ENCODE data around the gene MOB3C.

Gene MOB3C

DNA sequence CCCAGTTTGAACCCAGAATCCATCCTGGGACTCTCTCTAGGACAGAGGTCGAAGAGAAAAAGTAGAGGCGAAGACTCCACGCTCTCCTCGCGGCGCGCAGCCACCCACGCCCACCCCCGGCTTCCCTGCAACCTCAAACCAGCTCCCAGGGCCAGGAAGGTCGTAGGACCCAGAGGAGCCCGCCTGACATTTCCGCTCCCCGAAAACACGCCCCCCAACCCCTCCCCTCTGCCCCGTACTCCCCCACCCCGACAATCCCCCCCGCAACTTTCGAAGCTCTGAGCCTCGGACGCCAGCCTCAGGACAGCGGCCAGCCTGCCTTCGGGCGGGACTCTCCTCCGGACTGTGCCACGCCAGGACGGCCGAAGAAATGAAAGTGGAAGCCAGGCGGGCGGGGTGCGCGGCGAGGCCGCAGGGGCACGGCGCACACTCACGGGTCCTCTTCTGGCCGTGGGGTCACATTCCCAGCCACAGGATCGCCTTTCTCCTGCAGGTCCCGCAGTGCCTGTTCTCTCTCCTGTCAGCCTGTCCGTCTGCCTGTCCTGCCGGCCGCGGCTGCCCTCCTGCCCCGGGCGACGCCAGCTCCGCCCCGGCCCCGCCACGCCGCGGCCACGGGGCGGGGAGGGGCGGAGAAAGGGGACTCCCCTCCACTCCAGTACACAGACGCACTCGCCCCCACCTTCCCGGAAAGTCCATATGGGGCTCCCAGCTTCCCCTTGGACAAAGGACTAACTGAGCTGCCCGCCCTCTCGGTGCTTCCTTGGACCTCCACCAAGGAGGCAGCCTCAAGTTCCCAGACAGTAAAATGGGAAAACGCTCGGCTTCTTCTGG, at the start of gene MOB3C:
TSS of gene MOB3C (minus strand) at position 535 of the 831 bp plus-strand sequence. CDS start 3,490 bp downstream, outside the sequence.
- TF ChIP-seq, protein P1, sequence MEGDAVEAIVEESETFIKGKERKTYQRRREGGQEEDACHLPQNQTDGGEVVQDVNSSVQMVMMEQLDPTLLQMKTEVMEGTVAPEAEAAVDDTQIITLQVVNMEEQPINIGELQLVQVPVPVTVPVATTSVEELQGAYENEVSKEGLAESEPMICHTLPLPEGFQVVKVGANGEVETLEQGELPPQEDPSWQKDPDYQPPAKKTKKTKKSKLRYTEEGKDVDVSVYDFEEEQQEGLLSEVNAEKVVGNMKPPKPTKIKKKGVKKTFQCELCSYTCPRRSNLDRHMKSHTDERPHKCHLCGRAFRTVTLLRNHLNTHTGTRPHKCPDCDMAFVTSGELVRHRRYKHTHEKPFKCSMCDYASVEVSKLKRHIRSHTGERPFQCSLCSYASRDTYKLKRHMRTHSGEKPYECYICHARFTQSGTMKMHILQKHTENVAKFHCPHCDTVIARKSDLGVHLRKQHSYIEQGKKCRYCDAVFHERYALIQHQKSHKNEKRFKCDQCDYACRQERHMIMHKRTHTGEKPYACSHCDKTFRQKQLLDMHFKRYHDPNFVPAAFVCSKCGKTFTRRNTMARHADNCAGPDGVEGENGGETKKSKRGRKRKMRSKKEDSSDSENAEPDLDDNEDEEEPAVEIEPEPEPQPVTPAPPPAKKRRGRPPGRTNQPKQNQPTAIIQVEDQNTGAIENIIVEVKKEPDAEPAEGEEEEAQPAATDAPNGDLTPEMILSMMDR (IDR thresholded peaks at IDR 0.05), result no peak

DNA sequence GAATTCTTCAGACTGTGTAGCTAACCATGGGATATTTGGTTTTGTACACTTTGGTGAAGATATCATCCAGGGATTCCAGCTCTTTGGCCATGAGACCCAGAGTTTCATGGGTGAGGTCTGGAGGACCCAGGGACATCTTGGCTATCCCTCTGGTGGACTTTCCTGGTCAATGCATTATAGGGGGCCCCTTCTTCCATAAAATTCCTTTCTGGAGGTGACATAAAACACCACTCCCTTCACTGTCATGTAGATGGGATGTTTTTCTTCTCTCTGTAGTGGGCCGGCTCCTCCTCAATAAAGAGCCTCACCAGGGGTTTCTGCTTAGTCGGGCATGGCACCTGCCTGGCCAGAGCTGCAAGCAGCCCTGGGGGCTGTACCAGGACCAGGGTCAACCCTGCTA, 49.4 kb upstream of the MOB3C start:
- TF ChIP-seq, protein P1 (IDR thresholded peaks at IDR 0.05), result no peak

DNA sequence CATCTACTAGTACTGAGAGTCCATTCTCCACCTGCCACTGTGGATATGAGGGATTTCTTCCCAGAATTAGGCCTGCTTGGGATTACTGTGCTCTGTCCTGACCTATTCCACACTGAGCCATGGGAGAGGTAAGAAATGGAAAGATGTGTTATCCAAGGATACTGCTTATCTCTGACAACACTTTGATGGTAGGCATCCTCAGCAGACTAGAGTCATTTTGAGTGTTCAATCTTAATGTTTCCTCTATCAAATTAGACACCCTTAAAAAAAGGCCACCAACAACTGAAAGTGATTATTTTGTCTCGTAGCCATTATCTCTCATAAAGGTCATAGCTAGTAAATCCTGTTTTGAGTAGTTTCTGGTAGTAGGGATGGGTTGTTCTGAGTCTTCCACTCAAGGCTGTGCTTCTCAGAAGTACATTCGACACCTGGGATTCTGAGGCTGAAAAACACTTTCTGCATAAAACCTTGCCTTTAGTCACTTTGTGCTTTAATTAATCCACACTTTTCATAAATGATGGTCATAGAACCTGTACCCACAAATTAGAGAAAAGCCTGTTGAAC, 42.8 kb upstream of the MOB3C start:
- TF ChIP-seq, protein P1 (IDR thresholded peaks at IDR 0.05), result no peak

DNA sequence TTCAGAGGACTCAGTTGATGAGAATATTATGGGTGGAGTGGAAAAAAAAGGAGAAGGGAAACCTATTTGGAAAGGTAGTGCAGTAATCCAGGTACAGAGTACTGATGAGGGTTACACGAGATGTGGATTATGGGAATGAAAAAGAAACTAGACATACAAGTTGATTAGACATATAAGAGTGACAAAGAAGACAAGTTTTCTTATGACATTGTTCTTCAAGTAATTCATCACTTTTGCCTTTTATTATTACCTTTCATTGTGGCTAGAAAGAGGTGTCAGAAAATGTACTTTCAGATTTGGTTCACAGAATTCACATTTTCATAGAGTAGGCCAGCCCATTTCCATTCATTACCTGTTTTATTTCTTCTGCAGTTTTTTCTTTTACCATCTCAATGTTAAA, 41.2 kb upstream of the MOB3C start:
- TF ChIP-seq, protein P1 (IDR thresholded peaks at IDR 0.05), result no peak

DNA sequence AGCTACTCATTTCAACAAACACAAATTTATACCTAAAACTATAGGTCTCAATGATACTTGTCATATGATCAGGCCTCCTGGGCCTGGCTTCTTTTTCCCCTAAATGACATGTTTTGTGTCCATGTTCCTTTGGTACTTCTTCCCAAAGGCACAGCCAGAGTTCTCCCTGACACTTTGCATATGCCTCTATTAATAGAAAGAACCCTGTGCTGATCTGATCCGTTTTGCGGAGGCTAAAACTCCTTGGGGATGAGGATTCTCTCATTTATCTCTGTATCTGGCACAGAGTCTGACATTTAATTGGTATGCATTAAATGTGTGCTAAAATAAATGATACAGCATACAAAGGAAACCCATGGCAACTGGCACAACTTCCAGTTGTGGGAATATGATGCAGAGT, 40.0 kb upstream of the MOB3C start:
- TF ChIP-seq, protein P1 (IDR thresholded peaks at IDR 0.05), result no peak

DNA sequence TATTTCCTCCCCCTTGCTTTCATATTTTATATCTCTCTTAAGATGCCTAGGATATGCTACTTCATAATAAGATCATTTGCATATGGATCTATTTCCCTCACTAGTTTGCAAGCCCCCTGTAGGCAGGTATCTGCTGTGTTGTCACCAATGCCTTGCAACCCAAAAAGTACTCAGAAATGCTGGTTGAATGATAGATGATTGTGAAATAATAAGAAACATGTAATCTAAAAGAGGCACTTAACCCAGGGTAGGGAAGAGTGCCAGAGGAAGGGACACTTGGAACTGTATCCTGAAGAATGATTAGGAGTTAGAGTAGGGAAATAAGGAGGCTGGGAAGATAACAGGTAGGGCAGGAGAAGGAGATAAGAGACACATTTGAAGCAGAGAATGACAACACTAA, 39.2 kb upstream of the MOB3C start:
- TF ChIP-seq, protein P1 (IDR thresholded peaks at IDR 0.05), result no peak

DNA sequence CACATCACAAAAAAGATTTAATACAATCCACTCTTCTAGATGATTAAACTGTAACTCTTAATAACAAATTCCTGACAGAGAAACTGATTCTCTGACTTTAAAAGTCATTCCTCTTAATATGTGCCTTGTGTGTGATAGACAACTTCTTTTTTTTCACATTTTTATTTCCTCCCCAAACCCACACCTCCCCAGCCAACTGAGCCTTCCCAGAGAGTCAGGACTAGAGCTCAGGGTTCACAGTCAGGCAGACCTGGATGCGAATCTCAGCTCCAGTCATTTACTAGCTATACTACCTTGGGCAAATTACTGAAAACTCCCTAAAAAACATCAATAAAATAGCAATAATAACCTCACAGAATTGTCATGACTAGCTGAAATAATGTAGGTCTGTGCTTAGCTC, 37.4 kb upstream of the MOB3C start:
- TF ChIP-seq, protein P1 (IDR thresholded peaks at IDR 0.05), result no peak
